NCI-H2107 treated with DMSO at 0.1 percent for 48 hours (cell line): ENCODE results near the gene ASTN1.
"Not testable (repeated sequence)": the region's sequence is repeated elsewhere in the genome, so short reads cannot be mapped to it uniquely, and the experiment has no call there.

Experiments used
- DNase-seq: peaks from one replicate; lab custom pipeline; 2025; ENCODE audit not compliant: unreplicated experiment; lab: John Stamatoyannopoulos, UW

ASTN1 gene

DNA sequence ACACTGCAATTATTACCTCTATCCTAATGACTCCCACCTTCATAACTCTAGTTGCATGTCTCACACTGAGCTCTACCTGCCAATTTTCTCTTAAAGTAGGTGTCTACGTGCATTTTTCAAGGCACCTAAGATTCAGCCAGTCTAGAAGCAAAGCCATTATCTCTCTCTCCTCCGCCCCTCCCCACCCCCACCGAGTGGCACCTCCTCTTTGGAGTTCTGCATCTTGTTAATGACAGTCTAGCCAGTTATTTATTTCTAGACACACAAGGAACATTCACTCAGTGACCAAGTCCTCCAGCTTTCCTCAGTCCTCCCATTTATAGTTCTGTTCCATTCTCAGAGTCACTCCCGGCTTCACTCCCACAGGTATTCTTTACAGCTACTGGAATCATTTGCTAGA, 47.6 kb downstream of the ASTN1 start:
- DNase-seq: no peak

DNA sequence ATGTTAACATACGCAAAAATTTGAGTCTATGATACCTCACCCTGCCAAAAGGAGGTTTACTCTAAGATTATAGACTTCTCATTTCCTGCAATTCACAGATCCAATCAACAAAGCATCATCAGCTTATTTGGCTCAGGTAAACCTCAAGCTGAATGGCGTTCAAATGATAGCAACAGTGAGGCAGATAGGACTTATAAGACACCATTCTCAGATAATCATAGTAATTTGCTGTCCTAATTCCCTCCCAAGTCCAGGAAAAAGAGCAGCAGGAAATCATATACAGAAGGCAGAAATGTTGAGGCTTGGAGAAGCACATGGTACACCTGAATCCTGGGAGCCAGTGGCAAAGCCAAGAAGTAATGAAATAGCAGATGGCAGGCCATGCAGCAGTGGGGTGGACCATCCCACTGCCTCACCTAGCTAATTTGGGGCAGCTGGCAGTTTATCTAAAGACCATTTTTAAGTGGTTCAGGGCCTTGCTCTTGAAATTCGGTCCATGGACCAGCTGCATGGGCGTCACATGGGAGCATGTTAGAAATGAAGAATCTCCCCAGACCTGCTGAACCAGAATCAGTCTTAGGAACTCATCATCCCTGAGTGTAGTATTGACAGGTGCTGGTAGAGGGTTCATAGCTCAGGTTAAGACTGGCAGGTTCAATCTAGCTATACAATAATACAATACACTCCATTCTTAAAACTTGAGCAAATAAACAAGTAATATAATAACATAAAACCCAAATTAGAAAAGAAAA, 57.7 kb downstream of the ASTN1 start:
- DNase-seq: no peak

DNA sequence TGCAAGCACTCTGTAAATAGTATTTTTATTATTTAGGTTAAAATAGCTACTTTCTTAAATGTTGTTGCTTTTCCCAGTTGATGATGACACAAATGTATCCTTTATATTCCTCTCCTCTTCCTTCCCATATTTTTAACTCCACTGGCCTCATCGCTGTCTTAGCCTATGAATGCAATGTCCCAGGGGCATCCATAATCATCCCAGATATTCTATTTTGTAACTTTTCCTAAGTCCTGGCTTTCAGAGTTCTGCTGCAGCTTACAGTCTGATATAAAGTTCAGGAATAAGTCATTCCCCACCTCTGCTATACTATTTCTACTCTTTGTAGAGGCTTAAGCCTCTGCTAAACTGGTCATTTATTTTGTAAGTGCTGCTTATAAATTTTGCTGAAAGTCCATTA, 58.3 kb downstream of the ASTN1 start:
- DNase-seq: no peak

DNA sequence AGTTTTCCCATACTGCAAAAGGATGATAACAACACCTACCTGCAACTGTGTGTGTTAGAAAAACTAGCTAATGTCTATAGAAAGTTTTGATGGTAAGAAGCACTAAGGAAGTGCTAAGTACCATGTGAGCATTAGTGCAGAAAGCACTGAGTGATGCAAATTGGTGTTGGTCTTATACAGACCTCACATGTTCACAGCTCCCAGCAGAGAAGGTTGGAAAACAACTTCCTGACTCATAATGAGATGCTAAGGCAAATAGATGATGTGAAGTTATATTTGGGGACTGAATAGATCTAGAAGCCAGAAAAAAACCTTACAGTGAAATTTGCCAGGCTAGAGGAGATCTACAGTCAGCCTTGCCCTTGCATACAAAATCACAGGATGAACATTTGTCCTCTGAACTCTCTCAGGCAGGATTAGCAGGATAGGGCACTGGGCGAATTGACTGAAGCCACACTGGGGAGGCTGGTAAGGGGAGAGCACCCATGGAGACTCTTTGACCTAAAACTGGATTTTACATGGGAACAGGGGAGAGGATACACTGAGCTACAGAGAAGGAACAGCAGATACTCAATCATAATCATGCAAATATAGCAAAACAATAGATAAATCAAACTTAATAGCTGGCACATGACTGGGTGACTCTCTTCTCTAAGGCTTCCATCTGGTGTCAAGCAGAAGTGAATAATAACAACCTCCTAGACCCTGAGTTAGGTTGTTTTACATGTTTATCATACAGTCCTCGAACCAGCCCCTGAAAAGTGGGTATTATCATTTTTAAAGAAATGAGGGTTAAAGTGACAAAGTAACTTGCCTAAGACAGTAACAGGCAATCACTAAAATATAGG, 61.3 kb downstream of the ASTN1 start:
- no peak for DNase-seq

DNA sequence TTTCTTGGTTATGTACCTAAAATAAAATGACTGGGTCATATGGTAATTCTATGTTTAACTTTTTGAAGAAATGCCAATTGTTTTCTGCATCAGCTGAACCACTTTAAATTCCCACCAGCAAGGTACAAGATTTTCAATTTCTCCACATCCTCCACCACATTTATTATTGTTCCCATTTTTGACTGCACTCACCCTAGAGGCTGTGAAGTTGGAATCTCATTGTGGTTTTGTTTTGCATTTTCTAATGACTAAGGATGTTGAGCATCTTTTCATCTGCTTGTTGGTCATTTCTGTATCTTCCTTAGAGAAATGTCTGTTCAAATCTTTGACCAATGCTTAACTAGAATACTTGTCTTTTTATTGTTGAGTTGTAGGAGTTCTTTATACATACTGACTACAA, 72.5 kb downstream of the ASTN1 start:
- DNase-seq: no peak

DNA sequence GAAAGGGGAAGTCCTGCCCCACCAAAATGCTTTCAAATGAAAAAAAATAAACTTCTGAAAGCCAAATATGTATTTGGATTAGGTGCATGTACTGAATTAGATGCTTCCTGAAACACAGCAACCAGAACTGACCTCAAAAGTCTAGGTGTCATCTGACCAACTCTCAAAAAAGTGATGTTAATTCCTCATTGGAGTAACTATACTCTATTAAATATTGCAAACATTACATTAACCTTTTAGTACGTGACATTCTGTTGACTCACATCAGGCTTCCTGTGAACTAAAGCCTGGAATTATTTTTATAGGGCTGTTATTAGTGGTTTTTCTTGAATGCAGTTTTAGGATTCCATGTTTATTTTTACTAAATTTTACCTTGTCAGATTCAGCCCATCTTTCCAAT, 73.5 kb downstream of the ASTN1 start:
- DNase-seq: no peak

DNA sequence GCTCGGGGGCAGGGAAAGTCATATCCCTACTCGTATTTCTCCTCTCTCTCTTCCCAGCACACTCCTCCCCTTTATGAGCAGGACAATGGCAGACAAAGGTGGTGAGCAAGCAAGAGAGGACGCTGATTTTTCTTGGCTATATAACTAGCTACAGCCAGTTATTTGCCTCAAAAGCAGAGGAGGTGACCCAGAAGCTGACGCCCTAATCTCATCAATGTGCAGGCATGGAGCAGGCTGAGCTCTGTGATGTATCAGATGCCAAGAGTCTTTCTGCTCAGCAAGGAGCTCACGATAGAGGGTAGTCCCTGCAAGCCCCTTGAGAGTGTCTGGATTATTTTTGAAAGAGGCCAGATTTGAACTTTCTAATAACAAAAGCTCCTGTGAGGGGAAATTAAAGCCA, 75.5 kb downstream of the ASTN1 start:
- no peak for DNase-seq

DNA sequence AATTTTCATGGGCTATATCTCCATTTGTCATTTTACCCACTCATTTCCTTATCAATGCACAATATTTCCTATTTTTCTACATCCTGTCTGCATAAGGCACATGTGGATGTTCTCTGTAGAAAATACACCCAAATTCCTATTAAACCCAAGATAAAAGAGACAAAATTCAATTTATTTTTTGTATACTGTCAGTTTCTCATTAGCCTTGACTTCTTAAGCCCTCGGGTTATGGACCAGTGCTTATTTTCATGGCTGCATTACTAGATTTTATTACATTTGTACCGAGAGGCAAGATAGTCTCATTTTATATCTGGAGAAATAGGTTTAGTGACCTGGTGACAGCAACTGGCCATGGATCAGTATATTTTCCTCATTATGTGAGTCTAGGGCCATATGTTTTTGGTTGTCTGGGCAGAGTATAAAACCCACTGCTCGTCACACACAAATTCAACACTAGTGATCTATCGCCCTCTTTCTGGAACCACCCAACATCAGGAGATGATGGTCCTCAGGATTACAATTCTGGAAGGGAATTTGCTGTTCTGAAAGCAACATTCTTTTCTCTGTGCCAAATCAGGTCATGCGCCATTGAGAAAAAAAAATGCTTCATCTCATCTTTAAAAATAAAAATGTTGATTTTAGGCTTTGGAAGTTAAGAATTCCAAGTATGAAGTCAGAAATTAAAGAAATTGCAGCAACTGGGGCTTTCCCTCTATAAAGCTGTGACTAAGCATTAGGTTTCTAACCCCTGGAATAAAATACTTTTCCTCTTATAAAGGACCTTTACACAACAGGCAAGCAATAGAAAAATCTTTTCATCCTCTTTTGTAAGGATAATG, 81.4 kb downstream of the ASTN1 start:
- no peak for DNase-seq

DNA sequence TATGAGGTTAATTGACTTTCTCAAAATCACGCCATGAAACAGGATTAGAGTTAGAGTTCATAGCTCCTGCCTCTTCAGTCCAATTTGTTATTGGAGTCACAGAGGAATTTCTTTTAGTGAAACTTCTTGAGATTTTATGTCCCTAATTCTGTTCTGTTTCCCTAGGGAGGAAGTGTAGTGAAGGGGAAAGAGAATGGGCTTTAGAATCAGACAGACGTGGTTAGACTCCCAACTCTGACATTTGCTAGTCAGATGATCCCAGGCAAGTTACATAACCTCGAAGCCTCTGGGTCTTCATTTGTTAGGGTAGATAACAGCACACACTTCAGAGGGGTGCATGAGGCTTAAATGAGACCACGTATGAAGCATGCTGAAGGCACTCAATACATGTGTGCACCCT, 83.9 kb downstream of the ASTN1 start:
- no peak for DNase-seq

DNA sequence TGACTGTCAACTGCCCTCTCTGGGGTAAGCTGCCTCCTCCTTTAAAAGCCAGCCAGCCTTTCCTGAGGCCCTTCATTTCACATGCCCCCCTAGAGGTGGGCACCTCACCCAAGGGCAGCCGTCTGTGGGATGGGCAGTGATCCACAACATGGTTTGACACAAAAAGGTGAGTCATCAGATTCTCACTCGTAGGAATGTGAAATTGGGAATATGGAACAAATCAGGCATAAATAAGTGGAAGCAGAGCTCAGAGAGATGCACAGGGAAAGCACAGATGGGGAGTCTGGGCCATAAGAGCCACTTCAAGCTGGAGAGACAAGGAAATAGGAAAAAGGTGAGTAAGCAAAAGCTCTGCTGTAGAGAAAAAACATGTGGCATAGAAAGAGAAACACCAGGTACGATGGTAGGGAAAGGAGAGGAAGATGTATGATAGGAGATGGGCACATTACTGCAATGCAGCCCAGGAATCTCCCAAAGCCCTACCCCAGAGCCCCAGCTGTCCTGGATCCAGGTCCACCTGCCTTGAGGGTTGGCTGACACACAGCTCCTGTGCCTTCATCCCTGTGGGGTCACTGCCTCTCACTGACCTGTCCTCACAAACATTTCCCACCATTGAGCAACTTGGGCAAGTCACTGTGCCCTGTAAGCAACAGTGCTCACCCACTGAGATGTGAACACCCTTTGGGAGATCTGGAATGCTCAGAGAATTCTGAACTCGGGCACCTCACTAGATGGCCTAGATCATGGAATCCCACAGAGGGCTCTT, 86.6 kb downstream of the ASTN1 start:
- no peak for DNase-seq

DNA sequence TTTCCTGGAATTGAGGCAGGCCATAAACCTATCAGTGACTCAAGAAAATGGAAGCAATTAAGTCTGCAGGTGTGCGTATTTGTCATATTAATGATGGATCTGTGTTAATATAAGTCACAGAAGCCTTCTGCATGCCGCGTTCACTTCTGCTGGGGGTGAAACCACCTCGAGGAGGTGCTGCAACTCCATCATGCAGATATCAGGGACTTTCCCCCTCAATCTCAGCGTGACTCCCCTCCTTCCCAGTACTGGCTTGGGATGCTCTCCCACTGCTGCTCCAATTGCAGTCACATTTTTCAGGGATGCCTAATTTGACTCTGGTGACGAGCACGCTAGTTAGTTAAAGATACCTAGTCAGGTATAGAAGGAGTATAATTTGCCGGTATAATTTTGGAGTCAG, 87.5 kb downstream of the ASTN1 start:
- no peak for DNase-seq

DNA sequence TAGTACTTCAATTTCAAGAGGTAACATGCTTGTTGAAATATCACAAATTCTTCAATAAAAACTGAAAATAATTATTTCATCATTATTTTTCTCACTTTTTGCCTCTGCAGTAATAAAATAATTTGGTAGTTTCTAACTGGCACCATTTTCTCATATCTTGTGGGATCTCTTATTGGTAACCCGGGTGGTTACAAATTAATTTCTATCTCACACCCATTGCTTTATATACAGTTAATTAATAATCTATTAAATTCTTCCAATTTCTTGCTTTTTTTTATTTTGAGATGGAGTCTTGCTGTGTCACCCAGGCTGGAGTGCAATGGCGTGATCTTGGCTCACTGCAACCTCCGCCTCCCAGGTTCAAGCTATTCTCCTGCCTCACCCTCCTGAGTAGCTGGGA, 89.7 kb downstream of the ASTN1 start:
- DNase-seq: not testable (repeated sequence)

DNA sequence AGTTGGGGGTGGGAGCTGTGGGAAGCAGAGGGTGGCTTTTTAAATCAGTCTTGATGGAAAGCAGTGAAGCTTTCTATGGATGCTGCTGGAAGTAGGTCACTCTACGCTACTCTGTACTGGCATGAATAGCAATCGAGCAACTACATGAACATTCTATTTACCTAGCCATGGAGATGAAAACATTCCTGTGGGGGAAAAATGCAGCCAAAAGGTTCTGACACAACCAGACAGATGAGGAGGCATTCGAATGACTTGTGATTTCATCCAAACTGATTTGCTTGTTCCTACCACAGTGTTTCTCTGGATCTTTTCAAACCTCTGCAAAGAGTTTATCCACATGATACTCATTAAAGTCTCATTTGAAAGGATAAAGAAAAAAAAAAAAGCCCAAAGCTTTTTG, 95.0 kb downstream of the ASTN1 start:
- no peak for DNase-seq

DNA sequence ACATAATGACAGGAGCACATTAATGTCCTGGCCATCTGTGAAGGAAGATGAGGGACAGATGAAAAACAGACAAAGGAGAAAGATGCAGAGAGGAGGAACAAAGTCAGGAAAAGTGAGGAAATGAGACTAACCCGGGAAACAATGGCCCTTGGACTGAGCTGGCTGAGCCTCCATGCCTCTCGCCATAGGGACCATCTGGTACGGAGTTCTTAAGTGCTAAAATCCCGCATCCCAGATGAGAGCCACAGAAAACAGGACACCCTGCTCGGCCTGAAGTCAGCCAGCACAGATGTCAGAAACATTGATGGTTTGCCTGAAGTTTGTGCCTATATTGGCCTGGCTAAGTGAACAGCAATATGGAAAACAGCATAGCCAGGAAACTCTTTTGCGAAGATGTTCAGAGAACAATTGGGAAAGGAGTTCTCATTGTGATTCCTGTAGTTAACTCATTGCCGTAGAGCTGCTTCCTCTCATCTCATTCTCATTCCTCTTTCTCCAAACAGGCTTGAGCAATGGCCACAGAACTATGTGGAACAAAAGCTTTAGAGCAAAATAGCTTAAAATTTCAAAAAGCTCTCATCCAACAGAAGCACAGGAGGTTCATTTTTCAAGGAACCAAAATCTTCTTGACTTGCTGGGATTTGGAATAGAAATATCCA, 96.6 kb downstream of the ASTN1 start:
- no peak for DNase-seq

DNA sequence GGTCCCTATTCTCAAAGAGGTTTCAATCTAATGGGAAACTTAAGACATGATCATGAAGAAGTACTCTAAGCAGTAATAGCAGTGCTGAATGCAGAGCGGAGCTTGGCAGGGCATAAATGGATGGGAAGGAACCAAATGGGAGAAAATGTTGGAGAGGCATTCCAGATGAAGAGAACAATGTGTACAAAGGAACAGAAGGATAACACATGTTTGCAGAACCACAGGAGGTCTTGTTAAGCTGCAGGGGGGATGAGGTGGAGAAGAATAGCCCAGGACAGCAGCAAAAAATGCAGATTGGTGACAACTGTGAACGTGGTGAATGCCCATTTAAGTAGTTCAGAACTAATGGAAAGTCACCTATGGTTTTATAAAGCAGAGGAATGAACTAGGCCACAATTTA, 99.1 kb downstream of the ASTN1 start:
- no peak for DNase-seq

DNA sequence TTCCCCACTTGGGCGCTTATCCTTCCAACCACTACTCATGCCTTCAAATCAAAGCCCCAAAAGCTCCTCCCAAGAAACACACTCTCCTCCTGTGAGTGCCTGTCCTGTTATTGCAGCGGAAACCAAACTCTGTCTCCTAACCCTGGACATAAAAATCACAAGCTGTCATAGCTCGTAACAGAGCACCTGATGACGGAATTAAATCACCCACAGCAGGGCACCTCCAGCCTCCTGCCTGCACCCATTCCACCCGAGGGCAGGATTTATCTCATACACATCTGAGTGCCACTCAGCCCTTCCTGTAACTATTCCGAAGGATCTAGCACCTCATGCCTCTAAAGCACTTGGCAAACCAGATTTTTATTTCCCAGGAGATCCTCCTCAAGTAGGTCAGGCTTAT, 100.9 kb downstream of the ASTN1 start:
- no peak for DNase-seq

DNA sequence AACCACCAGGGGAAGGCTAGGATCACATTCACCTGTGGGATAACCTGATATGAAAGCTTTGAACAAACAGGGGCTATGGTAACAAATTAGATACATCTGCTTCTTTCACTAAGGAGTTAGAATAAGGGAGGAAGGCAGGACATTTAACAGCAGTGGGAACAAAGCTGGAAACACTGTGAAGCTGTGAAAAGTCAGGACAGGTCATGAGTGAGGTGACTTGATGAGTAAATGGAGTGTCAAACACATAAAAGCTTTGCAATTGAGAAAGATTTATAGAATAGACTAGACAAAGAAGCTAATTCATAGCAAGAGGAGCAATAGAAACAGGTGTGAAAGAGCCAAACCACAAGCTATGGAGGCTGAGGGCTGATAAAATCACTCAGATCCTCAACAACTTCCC, 110.0 kb downstream of the ASTN1 start:
- peak; percentile 25 for DNase-seq

DNA sequence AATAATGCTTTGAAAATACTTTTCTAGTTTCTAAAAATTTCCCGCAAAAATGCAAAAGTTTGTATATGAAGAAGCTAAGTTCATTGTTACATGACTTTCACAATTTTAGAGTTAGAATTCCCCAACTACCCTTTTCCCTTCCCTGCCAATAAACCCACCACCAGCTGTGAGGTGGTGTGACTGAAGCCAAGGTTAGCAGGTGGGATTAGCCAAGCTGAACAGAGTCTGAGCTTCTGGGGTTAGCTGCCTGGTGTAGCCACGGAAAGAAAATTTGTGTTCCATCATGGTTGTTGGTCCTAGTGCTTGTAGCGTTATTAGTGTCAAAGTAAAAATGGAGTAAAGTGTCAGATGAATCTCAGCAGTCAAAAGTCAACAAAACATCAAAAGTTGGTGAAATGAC, 110.9 kb downstream of the ASTN1 start:
- no peak for DNase-seq

DNA sequence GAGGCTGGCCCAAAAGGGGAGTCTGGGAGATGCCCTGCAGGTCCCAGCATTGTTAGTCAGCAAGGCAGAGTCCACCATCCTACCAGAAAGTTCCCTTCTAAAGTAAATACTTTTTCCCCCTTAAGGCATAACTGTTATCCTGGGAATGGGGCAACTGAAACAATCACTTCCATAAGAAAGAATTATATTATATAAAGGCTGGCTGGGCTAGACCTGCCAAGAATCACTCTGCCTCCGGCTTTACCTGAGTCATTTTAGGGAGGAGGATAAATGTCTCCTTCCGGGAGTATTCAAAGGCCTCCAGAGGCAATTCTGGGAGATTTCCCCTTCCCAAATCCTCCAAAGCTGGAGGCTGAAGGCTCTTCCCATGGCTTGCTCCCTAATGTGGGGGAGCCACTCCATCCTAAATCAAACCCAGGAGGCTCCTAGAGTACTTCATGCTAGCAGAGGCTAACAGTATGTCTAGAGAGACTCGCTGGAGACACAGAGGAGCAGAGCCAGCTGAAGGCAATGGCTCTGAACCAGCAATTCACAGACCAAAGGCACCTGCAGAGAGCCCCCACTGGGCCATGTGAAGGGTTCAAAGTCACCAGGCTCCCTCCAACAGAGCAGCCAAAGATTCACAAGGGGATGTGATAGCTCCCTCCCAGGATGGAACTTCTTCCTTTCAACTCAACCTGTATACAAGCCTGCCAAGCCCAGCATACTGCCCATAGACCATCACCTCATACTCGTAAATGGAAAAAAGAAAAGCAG, 116.0 kb downstream of the ASTN1 start:
- DNase-seq: no peak

DNA sequence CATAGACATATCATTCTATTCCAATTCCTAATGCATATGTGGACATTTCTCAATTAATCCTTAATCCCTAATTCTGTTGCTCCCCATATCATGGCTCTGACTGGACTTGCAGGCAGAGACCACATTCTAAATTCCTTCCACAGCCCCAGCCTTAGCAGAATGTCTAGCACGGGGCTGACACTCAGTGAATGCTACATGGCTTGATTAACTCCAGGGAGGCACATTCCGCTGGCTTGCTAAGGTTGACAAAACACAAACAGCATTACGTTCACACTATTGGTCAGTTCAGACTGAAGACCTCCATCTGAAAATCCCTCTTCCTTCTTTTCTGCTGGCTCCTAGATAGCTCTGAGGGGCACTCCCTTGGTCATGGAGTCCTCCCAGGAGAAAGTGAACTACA, 119.4 kb downstream of the ASTN1 start:
- DNase-seq: no peak
